Measurements from ENCODE around the gene MEMO1.

- TF ChIP-seq SP1 (IDR thresholded peaks at IDR 0.05), result no peak
- no peak for TF ChIP-seq LEF1 (IDR thresholded peaks at IDR 0.05; ENCODE audit: borderline replicate concordance)
- TF ChIP-seq ZNF384 (IDR thresholded peaks at IDR 0.05), result no peak
- no peak for TF ChIP-seq FOXM1 (IDR thresholded peaks at IDR 0.05; ENCODE audit: borderline replicate concordance)
- no peak for TF ChIP-seq ARNT (IDR thresholded peaks at IDR 0.05)
- TF ChIP-seq PKNOX1 (IDR thresholded peaks at IDR 0.05), result no peak
- TF ChIP-seq FOXK2 (IDR thresholded peaks at IDR 0.05), result no peak
These were observed 107.6 kb downstream of the MEMO1 start for GRCh38 chr2:31903109-31903780.
